NCI-H2081 (cell line): Measurements from ENCODE around the gene GLRA1.

Experiments used
- DNase-seq, 2 experiments: peaks; one replicate each; lab custom pipeline; 2025; lab: John Stamatoyannopoulos, UW

GLRA1 gene

DNA sequence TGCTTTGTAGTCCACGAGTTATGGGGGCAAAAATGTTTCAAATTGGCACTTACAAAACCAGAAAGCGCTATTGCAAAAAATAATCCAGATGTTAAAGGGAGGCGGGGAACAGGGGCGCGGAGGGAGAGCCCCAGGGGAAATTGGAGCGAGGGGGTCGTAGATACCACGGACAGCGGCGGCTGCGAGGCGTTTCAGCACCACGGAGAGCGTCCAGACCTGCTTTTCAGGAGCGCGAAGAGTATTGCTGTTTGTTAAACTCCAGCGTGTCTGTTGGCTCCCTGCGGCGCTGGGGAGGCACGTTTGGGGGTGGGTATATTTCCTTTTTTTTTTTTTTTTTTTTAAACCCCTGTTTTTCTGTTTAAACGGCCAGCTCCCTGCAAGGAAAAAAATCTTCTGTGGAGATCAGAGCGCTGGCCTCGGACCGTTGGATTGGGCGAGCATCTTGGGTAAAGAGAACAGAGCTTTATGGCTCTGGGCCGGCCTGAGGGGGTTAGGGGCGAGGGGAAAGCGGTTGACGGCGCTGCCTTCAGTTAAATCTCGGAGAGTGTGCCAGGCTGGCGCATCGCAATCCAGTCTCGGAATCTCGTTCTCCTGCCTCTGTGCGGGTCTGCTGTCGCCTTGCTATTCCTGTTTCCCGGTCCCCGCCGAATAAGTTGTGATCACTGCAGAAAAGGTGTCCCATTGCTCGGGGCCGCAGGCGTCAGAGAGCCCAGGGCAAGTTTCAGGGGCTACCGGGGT, at the start of gene GLRA1:
GLRA1 (minus strand) TSS at position 288 of the 738 bp plus-strand sequence. CDS start 302 bp downstream, outside the sequence.
- no peak for DNase-seq

DNA sequence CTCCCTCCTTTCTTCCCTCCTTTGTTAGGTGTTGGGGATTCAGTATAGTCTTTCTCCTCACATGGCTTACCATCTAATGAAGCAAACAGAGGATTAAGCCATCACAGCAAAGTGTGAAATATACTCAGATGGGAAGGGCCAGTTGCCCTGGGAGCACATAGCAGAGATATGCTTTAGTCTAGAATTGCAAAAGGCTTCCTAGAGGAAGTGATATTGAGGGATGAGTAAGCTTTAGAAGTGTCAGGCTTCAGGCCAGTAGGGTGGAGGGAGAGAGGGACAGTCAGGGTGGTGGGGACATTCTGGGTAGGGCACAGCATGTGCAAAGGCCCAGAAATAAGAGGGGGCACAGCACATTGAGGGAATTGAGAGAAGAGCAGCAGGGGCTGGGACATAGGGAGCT, 46.2 kb upstream of the GLRA1 start:
- DNase-seq: no peak

DNA sequence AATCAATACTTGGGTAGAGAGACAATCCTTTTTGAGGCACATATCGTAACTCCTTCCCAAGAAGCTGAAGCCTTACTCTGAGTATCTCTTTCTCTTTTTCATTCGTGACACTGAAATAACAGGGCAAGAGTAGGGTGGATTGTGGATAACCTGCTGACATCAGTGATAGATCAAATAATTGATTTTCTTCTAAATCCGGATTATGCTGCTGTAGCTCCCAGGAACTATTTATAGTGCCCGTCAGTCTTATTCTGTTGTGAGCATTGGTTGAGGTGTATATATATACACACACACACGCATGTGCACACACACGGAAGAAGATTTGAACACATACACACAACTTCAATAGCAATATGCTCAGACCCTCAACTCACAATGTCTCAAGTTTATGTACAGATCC, 43.2 kb upstream of the GLRA1 start:
- DNase-seq: no peak

DNA sequence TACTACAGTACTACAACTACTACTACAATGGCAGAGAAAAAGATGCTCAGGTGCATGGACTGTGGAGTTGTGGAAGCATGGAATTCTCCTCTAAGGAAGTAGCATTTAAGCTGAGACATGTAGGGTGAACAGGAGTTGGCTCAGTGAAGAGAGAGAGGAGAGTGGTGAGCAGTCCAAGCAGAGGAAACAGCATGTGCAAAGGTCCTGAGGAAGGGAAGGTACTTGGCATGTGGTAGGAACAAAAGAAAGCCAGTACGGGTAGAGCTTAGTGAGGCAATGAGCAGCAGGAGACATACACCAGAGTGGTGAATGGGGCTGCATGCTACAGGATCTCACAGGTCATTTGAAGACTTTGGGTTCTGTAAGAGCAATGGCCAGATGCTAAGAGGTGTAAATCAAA, 41.4 kb upstream of the GLRA1 start:
- no peak for DNase-seq

DNA sequence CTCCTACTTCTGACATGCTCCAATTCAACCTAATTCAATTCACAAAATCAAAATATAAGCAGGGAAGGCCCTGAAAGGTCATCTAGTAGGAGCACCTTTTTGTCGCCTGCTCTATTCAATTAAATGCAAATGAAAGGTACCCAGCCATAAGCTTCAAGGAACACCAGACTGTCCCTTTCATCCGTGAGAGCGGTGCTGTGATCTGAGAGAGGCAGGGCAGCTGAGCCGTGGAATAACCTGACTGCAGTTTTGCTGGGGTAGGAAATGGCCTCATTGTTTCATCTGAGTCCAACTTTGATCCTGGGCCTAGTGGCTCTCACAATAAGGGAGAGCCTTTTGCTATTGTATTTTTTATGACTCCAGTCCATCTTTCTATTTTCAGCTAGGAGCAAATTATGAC, 39.8 kb upstream of the GLRA1 start:
- no peak for DNase-seq

DNA sequence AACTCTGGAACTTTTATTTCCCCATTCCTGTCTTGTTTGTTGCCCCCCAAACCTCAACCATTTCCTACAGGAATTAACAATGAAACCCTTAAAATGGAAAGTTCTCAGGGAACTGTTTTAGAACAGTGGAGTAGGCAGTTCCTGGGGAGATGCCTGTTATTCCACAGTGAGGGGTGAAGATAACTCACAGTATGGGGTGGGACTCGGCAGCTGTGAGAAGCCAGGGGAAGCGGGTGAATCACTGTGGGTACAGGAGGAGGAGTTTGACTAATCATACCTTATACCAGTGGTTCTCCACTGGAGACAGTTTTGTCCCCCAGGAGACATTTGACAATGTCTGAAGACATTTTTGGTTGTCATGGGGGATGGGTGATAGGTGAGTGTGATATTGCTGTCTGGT, 36.9 kb upstream of the GLRA1 start:
- DNase-seq: no peak

DNA sequence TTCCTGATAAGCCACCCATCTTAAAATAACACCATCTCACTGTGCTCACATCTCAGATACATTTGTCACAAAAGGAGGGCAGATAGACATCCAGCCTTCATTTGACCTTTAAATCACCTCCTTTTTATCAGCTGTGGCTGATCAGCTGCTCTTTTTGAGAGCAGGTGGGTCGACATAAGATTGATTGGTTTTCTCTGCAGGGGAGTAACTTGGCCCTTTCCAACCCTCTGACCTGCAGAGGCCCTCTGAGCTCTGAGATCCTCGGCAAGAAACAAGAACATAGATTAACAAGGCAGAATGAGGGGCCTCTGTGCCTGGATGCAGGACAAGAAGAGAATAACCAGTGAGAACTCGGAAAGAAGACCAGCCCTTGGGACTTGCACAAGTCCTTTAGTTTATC, 33.5 kb upstream of the GLRA1 start:
- no peak for DNase-seq

DNA sequence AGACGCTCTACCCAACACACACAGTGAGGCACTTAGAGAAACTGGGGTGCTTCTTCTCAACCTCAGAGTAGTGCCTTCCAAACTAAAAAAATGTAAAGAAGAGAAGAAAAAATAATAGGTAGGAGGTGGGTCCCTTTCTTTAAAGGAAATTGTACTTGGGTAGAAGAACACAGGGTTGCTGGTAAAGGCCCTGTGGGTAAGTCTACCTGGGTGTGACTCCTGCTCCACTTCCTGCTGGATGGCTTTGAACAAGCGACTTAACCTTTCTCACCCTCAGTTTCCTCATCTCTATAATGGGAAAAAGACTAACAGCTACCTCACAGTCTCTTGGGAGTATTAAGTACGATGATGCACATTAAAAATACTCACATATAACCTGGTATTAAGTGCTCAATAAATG, 32.1 kb upstream of the GLRA1 start:
- no peak for DNase-seq

DNA sequence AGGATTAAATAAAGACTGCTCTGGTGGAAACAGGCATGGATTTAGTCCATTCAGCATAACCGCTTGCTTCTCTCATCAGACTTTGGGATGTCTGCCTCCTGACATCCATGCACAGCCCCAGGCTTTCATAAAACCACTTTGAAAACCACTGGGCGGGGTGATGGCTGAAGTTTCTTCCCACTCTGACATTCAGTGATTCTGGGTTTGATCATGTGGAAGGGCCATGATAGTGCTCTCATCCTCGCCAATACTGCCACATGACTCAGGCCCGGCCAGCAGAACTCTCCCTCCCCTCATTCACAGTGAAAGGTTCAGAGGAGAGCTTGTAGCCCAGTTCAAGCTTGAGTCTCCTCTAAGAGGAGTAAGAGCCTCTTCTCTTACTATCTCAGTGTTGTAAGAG, 29.6 kb upstream of the GLRA1 start:
- no peak for DNase-seq

DNA sequence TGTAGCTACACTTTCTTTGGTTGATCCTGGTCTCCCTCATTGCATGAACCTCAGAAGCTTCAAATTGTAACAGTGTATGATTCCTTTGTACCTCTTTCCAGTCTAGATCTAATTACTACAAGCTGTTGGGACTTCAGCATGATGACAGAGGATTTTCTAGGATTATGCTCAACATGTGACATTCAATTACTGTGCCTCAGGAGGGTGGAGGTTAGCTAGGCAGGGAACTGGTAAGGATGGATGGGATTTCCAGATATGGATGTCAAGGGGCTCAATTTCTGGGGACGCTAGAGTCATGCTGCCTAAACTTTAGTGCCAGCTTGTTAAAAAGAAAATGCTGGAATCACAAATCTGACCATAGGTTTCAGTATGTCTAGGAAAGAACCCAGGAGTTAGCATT, 29.2 kb upstream of the GLRA1 start:
- DNase-seq: no peak

DNA sequence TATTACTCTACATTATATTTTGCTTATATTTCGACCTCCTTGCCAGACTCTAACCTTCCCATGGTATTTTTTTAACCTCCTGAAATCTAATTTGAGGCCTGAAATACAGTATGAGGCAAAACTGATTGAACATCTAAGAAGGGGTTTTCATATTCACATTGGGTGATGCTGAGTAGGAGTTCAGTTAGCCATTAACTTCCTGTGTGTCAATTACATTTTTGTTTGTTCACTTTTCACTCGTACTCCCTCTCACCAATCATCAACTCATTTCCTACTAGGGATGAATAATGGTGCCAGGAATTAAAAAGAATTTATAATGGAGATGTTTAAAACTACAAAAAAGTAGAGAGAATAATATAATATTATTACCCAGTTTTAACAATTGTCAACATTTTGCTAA, 27.6 kb upstream of the GLRA1 start:
- DNase-seq: no peak

DNA sequence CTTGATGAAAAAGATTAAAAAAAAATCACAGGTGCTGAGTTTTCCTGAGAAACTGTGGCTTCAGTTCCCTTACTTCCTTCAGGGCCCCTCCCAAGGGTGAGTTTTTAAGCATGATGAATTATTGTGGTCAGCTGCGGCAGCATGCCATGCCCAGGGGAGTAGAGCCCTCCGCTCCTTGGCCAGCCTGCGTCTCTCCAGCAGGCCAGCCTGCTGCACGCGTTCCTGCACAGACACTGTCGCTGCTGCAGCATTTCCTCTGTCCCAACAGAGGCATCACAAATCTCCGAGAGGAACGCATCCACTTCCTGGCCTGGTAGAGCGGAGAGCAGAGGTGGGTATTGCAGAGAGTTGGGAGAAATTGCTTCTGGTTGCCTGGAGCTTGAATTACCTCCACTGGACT, 26.1 kb upstream of the GLRA1 start:
- DNase-seq: no peak

DNA sequence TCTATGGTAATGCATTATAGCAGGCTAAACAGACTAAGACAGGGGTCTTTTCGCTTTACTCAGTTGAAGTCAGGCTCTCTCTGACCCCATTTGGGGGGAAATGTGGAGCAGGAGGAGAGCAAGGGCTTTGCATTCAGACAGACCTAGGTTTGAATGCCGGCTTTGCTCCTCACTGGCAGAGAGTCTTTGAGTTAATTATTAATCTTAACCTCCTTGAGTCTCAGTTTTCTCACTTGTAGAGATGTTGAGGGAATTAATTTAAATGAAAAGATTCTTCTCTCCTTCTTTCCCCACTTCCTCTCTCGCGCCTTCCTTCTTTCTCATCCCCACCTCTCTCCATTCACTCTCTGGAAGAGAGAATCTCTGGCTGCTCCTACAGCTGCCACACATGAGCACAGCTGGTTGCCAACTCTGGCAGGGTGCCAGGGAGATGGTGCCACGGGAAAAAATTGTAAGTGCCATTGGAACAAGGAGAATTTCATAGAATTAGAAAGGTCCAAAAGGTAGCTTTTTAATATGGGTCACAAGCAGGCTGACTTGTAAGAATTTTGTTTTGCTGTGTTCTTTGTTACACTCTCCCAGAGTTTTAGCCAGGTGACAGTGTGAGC, 25.2 kb upstream of the GLRA1 start:
- no peak for DNase-seq

DNA sequence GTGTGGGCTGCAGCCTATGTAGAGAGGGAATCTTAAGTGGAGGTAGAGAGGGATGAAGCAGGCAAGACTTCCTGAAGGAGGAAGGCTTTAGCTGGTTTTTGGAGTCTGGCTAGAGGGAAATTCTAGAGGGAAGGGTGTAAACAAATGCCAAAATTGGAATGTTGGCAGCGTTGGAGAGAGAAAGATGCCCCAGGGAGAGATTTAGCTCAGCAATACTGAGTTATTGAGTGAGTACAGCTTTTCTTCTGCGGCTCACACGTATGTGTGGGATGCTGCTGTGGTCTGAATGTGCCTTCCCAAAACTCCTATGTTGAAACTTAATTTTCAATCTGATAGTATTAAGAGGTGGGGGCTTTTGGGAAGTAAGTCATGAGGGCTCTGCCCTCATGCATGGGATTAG, 24.5 kb upstream of the GLRA1 start:
- no peak for DNase-seq

DNA sequence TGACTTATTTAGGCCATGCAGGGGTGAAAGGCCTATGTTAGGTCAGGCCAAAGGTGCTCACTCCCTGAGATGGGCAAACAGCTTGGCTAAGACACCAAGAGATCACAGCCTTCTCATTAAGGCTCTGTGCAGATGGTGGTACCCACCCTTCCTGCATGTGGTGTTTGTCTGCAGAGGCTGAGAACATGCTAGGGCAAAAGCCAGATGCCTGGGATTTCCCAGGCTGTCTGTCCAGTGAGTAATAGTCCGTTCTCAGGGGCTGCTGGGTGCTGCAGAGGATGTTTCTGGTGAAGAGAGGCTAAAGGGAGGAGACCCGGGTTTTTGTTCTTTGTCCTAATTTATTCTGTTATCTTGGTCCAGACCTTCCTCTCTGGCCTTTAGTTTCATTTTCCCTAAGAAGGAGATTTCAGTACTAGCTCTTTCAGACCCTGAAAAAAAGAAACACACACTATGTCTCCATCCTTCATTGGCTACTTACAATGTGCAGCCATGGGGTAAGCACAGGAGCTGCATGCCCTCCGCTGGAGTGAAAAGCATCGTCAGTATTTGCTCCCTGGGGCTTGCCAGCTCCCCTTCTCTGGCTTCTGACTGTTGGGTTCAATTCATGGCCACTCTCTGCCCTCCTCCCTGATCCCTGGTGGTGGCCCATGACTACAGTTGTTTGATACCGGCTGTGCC, 23.4 kb upstream of the GLRA1 start:
- no peak for DNase-seq

DNA sequence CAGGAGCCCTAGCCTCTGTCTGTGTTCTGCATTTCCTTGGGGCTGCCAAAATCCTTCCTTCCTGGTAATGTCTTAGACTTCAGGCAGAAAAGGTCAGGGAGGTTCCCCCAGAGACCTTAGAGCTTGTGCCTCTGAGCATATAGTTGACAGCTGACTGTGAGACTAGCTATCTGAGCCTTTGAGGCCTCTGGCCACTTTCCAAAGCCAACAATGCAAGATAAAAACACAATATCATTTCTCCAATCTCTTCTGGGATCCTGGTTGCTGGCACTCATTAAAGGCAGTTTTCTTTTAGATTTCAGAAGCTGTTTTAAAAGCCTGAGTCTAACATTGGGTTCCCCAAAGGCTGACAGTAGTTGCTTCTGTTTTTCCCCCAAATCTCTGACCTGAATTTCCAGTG, 13.2 kb upstream of the GLRA1 start:
- no peak for DNase-seq

DNA sequence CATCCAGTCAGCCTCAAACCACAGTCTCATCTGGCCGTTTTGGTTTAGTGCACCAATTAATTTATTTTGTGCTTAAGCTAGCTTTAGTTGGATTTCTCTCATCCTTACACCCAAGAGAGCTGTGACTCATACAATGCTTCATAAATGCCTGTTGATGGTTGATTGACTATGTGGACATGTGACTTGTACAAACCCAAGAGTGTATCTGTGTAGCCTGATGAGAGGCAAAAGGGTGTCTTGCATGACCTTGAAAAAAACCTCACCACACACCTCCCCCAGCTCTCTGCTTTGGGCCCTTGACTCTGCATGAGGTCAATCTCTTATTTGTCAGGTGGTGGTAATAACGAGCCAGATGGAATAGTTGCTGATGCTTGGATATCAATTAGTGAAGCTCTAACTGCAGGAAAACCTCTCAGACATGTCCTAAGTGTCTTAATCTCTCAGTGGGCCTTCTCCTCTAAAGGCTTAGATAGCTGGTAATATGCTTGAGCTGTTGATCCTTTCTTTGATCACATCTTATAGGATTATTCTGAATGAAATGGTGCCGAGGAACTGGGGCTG, 10.6 kb upstream of the GLRA1 start:
- no peak for DNase-seq

DNA sequence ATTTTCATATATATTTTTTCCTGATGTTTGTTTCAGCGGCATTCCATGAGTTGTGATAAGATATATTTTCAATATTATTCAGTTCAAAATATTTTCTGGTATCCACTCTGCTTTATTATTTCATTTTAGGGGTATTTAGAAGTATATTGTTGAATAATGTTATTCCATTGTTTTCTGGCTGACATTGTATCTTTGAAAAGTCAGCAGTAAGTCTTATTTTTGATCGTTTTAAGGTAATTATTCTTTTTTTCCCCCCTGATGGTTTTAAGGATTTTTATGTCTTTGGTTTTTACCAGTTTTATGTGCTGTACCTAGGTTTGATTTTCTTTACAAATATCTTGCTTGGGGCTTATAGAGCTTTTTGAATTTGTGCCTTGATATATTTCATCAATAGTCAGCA, 6.6 kb upstream of the GLRA1 start:
- DNase-seq: no peak

DNA sequence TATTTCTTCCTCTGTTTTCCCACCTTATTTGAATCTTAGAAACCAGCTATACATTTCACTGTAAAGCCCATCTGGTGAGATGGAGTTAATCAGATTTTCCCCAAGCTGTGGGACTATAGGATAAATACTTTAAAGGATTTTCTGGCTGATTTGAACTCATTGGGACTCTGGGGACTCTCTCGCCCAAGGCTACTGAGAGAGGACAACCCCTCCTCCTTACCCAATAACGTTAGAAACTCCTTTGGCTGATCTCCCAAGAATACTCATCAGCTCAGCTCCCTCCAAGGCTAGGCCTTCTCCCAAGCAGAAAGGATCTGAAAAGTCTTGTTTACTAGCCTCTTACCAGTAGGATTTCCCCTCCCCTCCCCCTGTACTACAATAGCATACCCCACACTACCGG, 1.5 kb upstream of the GLRA1 start:
- DNase-seq: no peak

DNA sequence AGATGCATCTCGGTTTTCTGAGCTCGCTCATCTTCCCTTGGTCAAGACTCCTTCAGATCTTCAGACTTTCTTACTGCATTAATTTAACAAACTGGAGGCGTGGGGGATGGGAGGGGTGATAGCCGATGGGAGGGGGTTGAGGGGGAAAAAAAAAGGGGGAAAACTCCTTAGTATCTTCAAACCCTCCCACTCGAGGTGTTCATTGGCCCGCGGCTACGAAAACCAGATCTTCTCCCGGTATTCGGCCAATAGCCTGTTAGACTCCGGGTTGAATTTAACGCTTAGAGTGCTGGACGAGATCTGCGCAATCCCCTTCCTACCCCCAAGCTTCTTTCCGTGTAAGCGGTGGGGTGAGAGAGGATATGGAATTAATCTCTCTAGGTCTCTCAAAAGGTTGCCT, 689 bp upstream of the GLRA1 start:
- DNase-seq: no peak

DNA sequence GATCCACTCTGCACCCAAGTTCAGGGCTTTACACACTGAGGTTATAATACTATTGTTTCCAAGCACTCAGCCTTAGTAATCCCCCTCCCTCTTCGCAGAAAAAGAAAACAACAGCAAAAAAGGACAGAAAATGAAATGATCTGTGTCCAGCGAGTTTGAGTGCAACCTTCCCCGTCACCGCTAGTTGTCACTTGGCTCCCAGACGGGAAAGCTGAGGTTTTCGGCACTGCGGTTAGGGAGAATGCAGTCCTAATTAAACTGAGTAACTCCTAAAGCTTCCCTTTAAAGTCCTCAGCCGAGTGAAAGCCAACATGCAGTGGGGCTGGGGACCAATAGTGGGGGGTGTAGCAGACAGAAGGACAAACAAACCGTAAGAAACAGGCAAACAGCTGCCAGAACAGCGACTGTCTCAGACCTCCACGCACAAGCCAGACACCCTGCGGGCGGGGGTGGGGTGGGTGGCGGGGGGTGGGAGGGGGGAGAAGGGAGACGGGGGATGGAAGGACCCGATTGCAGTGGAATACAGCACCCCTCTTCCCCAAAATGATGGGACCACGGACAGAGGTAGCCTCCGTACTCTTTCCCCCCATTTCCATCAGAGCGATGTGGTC, 680 bp downstream of the GLRA1 start:
- peak; percentile 10 to 45 for DNase-seq

DNA sequence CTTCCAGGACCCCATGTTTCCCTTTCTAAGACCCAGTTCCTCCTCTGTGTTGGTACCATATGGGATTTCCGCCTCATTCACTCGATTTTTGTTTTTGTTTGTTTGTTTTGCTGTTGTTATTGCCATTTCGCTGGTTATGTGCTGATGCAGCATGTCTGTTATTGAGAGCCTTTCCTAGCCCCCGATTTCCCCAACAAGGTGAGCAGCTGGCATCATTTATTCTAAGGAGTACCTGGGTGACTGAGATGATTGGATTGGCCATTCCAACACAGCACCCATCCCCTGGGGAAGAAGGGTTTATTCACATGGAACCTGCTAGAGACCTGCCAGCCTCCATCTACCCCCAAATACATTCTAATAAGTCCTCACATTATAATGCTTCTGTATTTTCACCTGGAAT, 2.7 kb downstream of the GLRA1 start:
- no peak for DNase-seq

DNA sequence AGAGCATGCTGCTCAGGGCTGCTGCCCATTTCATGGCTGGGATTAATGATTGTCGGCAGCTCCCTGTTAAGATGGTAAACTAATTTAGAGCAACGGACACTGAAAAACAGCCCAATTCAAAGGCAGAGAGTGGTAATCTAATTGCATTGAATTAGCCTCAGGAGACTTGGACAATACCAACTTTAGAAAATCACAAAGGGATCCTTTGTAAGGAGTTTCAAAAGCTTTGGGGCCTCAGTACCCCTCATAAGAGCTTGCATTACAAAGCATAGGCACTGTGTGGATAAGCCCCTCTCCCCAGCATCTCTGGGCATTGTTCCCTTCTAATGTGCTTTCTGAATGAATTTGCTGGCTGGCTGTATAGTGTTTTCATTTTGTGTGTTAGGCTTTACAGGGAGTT, 6.7 kb downstream of the GLRA1 start:
- peak; percentile 14 to 36 for DNase-seq
